Hepatocyte (in vitro differentiated cells): ENCODE results near the gene OR4N5.

Source experiments
- EZH2 ChIP-seq: fragments of 200-600 bp; sonication (generic); IDR thresholded peaks from 2 replicates; pipeline ENCODE4 v1.6.1; 2016; ENCODE audit warnings: antibody characterized with exemption, mild to moderate bottlenecking, borderline replicate concordance
- TF ChIP-seq, protein P1 (sequence below): fragments of 200-600 bp; sonication (generic); IDR thresholded peaks from 2 replicates; pipeline ENCODE4 v1.5.1; 2016; ENCODE audit warnings: antibody characterized with exemption, mild to moderate bottlenecking; ENCODE audit not compliant: poor library complexity

DNA sequence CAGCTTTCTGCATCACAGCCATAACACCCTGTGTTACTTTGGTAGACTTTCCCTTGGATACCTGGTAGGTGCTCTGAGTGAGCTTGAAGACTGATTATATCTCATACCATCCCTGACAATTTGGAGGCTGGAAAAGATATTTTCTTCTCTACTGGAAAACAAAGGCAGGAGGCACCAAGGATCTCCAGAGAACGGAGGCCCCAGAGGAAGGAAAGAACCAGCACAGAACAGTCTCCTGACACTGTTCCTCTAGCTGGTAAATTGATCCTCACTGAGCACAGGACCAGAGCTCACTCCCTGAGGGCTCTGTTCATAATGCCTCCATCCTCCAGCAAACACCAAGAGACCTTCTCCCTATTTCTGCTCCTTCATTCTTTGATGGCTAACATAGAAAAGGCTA, 52.0 kb downstream of the OR4N5 start, which contains the start of gene OR11G2:
- TF ChIP-seq, protein P1, sequence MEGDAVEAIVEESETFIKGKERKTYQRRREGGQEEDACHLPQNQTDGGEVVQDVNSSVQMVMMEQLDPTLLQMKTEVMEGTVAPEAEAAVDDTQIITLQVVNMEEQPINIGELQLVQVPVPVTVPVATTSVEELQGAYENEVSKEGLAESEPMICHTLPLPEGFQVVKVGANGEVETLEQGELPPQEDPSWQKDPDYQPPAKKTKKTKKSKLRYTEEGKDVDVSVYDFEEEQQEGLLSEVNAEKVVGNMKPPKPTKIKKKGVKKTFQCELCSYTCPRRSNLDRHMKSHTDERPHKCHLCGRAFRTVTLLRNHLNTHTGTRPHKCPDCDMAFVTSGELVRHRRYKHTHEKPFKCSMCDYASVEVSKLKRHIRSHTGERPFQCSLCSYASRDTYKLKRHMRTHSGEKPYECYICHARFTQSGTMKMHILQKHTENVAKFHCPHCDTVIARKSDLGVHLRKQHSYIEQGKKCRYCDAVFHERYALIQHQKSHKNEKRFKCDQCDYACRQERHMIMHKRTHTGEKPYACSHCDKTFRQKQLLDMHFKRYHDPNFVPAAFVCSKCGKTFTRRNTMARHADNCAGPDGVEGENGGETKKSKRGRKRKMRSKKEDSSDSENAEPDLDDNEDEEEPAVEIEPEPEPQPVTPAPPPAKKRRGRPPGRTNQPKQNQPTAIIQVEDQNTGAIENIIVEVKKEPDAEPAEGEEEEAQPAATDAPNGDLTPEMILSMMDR = no peak
- TF ChIP-seq EZH2 = no peak
